Forelimb muscle (tissue), 1 donor: Measurements from ENCODE around the gene DCK. TPM values are rescaled to one million over a fixed set of nuclear protein-coding genes. Genes with fewer than 3 reads are reported as not detected.
"Not testable (repeated sequence)": the region's sequence is repeated elsewhere in the genome, so short reads cannot be mapped to it uniquely, and the experiment has no call there.

Experiments
- DNase-seq: peaks from one replicate; pipeline ENCODE4 v3.0.0-alpha.2; 2013; ENCODE audit warnings: low read depth
- polyA plus RNA-seq: library from polyadenylated mRNA; unstranded; fragments of 120-200 nt; gene quantifications from one replicate; pipeline ENCODE4 v1.2.1, GENCODE V29; 2013; ENCODE audit not compliant: insufficient read length

DCK gene
- polyA plus RNA-seq, 1 donor, result 18.5 TPM

DNA sequence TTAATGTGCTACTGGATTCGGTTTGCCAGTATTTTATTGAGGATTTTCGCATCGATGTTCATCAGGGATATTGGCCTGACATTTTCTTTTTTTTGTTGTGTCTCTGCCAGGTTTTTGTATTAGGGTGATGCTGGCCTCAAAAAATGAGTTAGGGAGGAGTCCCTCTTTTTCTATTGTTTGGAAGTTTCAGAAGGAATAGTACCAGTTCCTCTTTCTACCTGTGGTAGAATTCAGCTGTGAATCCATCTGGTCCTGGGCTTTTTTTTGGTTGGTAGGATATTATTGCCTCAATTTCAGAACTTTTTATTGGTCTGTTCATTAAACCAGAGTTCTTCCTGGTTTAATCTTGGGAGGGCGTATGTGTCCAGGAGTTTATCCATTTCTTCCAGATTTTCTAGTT, 7.9 kb downstream of the DCK start:
- not testable (repeated sequence) for DNase-seq

DNA sequence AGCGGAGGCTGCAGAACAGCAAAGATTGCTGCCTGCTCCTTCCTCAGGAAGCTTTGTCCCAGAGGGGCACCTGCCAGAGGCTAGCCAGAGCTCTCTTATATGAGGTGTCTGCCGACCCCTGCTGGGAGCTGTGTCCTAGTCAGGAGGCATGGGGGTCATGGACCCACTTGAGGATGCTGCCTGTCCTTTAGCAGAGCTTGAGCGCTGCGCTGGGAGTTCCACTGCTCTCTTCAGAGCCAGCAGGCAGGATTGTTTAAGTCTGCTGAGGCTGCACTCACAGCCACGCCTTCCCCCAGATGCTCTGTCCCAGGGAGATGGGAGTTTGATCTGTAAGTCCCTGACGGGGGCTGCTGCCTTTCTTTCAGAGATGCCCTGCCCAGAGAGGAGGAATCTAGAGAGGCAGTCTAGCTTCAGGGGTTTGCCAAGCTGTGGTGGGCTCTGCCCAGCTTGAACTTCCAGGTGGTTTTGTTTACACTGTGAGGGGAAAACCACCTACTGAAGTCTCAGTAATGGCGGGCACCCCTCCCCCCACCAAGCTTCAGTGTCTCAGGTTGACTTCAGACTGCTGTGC, 10.9 kb downstream of the DCK start:
- DNase-seq, result no peak

DNA sequence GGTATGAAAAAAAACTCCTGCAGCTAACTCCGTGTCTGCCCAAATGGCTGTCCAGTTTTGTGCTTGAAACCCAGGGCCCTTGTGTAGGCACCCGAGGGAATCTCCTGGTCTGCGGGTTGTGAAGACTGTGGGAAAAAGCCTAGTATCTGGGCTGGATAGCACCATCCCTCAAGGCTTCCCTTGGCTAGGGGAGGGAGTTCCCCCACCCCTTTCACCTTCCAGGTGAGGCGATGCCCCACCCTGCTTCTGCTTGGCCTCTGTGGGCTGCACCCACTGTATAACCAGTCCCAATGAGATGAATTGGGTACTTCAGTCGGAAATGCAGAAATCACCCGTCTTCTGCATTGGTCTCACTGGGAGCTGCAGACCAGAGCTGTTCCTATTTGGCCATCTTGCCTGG, 11.6 kb downstream of the DCK start:
- DNase-seq, result not testable (repeated sequence)

DNA sequence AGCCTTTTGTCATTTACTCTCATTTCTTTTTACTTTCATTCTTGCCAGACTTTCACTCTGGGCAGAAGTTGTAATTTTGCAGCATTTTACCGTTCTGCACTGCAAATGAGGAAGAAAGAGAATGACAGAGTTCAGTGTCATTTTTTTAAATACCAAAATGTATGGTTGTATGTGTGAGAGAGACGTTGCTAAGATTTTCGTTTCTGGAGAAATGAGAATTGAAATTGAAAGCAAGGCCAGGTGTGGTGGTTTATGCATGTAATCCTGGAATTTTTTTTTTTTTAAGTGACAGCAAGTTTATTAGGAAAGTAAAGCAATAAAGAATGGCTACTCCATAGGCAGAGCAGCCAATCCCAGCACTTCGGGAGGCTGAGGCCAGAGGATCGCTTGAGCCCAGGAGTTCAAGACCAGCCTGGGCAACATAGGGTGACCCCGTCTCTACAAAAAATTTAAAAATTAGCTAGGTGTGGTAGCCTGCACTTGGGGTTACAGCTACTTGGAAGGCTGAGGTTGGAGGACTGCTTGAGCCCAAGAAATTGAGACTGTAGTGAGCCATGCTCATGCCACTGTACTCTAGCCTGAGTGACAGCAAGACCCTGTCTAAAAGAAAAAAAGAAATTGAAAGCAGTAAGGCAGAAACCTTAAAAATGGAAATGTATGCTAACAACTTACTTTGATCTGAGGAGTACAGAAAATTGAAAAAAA, 12.9 kb downstream of the DCK start:
- no peak for DNase-seq

DNA sequence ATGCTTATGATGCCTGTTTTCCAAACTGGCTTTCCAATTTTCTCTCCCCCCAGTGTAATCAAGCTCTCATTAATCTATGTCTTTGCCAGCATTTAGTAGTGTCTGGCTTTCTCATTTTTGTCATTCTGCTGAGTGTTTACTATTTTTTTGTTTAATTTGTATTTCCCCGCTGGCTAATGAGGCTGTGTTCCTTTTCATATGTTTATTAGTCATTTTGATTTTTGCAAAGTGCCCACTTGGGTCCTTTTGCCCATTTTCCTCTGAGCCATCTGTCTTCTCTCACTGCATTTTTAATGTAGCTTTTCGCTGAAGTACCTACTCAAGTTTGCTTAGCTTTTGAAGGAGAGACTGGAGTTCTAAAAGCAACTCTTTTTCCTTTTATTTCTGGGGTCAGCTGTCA, 14.7 kb downstream of the DCK start:
- no peak for DNase-seq

DNA sequence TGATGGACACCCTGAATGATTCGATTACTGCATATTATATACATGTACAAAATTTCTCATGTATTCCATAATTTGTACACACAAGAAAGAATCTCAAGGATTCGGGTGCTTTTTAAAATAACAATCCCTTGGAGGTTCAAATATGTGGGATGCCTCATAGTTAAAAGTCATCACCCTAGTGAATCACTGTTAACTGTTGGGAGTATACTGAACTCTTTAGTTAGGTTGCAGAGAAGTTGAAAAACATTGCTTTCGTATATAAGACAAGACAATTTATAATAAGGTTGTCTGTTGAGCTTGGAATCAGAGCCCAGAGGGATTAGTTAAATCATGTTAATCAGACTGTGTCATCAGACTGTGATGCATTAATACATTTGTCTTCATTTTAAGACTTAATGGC, 15.6 kb downstream of the DCK start:
- DNase-seq, result no peak

DNA sequence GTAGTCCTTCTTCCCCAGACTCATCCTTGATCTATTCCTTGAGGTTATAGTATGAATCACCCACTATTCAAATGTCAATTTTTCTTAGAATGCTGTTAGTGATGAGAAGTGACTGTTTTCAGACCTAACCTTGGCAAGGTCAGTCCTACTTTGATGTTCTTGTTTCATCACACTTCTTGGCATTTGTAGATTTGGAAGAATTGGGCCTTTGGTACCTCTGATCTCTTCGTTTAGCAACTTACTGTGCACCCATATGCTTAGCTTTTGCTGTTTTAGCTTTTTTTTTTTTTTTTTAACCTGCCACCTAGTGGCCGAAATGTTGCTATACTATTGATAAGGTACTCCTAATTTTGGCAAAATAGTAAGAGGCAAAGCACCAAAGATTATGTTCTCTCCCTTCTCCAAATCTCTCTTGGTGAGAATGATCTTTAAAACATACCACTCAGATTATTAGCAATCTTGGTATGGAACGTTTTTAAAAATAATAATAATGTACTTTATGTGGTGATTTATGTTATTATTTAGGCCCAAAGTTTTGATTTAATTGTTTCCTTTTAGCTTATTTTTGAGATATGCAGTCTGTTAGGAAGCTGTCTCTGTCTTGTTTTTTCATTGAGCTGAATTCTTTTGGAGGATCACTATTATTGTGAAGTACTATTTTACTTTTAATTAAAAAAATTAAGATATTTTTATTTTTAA, 16.6 kb downstream of the DCK start:
- DNase-seq, result peak; percentile 34

DNA sequence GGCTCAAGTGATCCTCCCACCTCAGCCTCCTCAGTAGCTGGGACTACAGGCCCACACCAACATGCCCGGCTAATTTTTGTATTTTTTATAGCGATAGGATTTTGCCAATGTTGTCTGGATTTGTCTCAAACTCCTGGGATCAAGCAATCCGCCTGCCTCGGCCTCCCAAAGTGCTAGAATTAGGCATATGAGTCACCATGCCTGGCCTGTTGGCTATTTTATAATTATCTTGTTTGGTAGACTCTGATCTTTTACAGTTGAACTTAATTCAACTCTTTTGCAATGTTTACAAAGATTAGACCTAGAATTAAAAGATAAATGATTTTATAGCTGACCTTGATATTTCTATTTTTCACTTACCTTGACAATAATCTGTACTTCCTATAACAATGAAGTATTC, 18.0 kb downstream of the DCK start:
- no peak for DNase-seq

DNA sequence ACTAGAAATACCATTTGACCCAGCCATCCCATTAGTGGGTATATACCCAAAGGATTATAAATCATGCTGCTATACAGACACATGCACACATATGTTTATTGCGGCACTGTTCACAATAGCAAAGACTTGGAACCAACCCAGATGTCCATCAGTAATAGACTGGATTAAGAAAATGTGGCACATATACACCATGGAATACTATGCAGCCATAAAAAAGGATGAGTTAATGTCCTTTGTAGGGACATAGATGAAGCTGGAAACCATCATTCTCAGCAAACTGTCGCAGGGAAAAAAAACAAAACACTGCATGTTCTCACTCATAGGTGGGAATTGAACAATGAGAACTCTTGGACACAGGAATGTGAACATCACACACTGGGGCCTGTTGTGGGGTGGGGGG, 23.9 kb downstream of the DCK start:
- not testable (repeated sequence) for DNase-seq

DNA sequence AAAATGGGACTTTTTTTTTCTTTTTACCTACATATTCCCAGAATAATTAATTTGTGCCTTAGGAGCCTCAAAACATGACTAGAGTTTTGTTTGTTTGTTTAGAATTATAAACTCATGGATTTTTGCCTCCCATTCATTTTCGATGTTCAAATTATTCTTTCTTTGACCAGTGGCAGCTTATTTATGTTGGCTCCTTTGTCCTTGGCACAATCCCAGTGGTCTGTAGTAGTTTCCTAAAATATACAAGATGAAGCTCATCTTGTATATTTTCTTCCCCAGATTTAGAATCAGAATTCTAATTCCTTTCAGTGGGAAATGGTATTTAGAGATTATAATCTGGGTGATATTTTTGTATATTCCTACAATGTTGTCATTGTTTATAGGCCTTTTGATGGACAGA, 27.2 kb downstream of the DCK start:
- DNase-seq, result no peak

DNA sequence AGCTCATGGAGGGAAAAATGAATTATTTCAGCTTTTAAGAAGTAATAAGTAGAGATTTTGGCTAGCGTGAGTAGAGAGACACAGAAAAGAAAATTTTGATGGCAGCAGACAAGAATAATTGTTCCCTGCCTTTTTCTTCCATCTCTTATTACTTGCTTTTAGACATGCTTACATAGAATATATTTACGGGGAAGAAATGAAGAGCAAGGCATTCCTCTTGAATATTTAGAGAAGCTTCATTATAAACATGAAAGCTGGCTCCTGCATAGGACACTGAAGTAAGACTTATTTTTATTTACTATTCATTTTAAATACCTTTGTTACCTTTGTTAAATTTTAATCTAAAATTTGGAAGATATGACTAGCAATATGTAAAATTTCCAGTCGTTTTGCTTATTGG, 32.2 kb downstream of the DCK start:
- no peak for DNase-seq

DNA sequence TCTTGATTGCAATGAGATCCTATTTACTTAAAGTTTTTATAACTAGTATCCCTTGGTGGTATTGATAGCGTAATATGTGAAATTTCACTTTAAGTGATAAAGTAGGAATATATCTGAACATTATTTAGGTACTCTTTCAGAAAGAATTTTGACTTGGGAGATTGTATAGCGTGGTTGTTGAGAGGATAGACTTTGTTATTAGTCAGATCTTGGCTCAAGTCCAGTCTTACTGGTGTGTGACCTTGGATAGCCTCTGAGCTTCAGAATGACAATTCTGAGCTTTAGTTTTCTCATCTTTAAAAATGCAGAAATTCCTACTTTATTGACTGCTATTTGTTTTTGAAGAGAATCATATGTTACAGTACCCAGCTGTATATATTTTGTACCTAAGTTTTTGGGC, 32.6 kb downstream of the DCK start:
- no peak for DNase-seq

DNA sequence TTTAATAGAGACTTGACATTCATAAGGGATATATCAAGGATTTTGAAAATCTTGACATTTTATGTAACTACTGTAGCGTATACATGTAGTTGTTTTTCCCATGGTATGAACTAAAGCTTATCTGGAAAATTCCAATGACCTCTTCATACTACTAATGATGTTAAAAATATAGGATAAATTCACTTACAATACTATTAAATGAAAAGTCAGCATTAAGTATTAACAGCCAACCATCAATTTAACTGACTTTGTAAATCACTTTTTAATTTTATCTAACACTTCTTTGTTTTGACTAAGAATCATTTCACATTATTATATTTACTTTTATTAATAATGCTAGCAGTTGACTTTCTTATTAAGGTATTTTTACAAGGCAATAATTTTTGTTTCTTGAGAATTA, 34.2 kb downstream of the DCK start:
- no peak for DNase-seq

DNA sequence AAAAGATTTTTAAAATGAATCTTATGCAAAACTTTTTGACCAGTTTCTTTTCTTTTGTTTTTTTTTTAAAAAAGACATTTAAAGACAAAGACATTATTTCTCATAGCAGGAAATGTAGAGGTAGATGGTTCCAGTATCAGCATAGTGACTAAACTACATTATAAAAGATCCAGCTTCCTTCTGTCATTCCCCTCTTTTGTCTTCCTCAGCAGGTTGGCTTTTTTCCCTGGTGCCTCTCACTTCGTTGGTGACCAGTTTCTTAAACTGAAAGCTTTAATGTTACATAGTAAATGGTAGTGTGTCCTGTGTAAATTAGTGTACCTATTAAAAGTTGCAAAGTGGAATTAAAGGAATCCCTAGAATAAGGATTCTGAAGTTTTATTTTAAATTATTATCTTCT, 36.1 kb downstream of the DCK start:
- DNase-seq, result no peak

DNA sequence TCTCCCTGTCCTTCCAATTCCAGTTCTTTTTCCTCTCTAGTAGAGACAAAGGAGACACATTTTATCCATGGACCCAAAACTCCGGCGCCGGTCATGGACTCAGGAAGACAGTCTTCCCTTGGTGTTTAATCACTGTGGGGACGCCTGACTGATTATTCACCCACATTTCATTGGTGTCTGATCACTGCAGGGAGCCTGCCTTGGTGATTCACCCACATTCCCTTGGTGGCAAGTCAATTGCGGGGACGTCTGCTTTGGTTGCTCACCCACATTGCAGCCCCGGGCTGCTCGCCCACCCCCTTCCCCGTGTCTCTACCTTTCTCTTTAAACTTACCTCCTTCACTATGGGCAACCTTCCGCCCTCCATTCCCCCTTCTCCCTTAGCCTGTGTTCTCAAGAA, 38.7 kb downstream of the DCK start:
- not testable (repeated sequence) for DNase-seq

DNA sequence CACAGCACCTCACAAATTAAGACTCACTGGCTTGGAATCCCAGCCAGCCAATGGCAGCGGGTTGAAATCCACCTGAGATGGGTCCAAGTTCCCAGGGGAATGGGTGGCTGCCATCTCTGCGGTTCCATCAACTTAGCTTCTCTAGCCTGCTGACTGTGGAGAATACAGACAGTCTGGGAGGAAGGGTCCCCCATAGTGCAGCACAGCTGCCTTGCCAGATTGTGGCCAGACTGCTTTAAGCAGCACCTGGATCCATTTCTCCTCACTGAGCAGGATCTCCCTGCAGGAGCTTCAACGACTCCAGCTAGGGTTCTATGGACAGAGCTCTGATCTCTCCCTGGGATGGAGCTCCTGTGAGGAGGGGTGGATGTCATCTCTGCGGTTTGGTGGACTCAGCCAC, 51.8 kb downstream of the DCK start:
- no peak for DNase-seq

DNA sequence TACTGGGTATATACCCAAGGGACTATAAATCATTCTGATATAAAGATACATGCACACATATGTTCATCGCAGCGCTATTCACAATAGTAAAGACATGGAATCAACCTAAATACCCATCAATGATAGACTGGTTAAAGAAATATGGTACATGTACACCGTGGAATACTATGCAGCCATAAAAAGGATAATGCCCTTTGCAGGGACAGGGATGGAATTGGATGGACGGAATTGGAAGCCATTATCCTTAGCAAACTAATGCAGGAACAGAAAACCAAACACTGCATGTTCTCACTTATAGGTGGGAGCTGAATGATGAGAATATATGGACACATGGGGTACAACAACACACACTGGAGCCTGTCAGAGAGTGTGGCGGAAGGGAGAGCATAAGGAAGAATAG, 55.9 kb downstream of the DCK start:
- no peak for DNase-seq

DNA sequence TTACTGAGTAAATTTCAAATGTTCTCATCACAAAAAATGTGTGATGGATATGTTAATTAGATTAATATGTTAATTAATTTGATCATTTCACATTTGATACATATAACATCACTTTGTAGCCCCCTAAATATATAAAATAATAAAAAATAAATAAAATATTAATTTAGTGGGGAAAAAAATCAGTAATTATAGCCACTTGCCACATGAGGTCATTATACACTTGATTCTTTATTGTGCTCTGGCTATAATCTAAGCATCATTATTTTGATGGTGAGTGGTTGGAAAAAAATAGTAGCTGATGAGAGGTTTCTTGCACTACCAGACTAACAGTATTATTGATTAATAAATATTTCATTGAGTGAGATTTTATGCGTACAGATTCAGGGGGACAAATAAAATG, 57.4 kb downstream of the DCK start:
- no peak for DNase-seq

DNA sequence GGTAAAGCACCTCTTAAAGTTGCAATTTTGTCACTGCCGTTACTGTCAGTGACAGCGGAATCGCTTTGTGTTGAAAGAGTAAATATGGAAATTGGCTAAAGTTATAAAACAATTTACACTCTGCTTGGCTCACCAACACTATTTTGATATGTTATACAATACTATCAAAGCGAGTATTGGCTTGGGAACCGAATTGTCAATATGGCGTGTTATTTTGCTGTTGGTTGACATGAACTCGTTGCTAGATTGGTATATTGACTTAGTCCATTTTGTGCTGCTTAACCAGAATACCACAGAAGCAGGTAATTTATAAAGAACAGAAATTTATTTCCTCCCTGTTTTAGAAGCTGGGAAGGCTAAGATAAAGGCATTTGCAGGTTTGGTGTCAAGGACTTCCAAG, 58.6 kb downstream of the DCK start:
- DNase-seq, result no peak

DNA sequence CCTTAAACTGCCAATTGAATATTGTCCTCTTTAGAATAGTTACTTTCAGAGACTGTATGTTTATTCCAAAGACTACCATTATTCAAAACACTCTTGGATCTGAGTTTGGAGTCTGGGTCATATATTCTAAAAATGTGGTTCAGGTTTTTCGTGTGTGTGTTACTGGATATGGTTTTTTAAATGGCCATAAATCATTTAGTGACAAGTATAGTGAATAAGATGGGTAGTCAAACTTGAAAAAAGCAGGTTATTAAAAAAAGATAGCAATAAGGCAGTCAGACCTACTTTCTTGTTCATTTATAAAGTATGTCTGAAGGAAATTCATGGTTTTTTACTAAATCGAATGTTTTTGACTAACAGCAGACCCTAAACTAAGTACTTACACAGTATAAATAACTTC, 59.3 kb downstream of the DCK start:
- DNase-seq, result no peak

DNA sequence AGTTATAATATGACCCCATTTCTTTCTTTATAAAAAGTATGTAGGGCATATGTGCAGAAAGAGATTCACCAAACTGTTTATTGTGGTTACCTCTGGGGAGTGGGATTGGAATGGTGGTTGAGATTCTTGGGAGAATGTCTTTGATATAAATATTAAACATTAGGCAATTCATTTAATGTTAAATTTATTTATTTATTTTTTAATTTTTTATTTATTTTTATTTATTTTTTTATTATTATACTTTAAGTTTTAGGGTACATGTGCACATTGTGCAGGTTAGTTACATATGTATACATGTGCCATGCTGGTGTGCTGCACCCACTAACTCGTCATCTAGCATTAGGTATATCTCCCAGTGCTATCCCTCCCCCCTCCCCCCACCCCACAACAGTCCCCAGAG, 60.2 kb downstream of the DCK start:
- DNase-seq, result not testable (repeated sequence)

DNA sequence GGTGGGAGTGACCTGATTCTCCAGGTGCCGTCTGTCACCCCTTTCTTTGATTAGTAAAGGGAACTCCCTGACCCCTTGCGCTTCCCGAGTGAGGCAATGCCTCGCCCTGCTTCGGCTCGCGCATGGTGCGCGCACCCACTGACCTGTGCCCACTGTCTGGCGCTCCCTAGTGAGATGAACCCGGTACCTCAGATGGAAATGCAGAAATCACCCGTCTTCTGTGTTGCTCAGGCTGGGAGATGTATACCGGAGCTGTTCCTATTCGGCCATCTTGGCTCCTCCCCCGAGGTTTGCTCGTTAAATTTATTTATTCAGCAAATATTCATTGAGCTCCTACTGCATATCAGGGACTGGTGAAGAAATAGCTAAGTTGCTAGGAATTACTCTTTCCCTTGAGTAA, 66.1 kb downstream of the DCK start:
- DNase-seq, result not testable (repeated sequence)

DNA sequence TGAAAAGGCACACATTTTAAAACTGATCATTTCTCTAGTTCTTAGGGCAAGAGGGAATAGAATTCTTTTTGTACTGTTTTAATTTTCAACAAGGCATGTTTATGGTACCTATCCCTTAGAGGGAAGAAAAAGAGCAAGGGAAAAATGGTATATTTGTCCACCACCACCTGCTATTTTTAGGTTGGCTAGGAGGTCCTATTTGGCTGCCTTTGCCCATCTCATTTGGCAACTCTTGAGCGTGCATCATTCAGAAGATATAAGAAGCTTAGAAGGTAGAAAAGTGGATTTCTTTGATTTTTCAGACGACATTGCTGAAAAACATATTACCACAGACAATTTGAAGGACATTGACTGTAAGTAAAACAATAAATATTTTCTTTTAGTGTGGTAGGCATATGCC, 69.0 kb downstream of the DCK start:
- DNase-seq, result no peak
